ENCODE data around the gene EFCAB8. TPM values are rescaled to one million over a fixed set of nuclear protein-coding genes. Genes with fewer than 3 reads are reported as not detected.
"Not testable (repeated sequence)": the region's sequence is repeated elsewhere in the genome, so short reads cannot be mapped to it uniquely, and the experiment has no call there.

The EFCAB8 gene
- polyA plus RNA-seq, 1 donor: 0.24 TPM

GRCh38 chr20:32911355-32911754 lies 52.6 kb downstream of the EFCAB8 start:
- no peak for DNase-seq (ENCODE audit: low read depth)

- no peak for DNase-seq (ENCODE audit: low read depth)
These were observed 54.0 kb downstream of the EFCAB8 start for GRCh38 chr20:32912688-32913087.

- DNase-seq (ENCODE audit: low read depth): no peak
These were observed 55.3 kb downstream of the EFCAB8 start for GRCh38 chr20:32914031-32914430.

DNA sequence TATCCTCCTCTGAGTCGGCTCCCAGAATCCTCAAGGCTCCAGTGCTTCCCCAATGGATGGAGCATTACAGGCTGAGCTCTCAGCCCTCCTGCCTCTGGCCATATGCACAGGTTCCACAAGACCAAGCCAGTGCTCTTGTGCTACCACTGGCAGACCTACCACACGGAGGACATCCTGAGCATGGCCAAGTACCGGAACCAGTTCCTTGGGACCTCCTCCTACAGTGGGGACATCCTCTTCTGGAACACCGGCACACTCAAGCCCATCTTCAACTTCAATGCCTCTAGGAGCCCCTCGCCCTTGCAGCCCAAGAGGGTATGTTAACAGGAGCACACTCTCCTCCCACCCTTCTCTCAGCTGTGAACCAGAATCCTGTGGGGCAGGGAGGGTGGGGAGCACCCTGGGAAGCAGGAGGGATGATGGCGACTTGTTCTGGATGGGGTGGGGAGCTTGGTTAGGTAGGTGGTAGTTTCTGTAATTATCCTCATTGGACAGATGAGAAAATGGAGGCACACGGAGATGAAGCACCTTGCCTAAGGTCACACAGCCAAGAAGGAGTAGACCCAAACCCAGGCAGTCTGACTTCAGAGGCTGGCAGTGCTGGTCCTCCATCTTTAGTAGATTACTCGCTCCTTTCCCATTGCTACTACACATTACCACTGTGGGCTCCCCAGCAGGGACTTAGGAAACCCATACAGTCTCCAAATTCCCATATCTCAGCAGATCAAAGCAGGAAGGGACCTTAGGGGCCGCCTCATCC lies 58.6 kb downstream of the EFCAB8 start:
- no peak for DNase-seq (ENCODE audit: low read depth)

DNA sequence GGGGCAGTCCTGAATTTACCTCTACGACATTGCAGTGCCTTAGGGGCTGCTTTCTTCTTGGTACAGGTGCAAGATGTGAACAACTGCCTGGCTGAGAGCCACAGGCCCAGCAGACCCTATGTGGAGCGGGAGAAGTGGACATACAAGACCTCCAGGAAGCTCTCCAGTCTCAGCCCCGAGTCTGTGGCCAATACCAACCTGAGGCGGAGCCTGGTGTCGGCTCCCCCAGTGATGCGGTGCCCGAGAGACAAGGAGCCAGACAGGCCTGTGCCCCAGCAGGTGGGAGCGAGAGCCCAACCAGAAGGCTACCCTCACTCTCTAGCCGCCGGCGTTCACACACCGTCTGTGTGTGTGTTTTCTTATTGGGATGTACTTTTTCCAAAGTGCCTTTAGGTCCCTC lies 59.6 kb downstream of the EFCAB8 start:
- DNase-seq (ENCODE audit: low read depth): no peak

DNA sequence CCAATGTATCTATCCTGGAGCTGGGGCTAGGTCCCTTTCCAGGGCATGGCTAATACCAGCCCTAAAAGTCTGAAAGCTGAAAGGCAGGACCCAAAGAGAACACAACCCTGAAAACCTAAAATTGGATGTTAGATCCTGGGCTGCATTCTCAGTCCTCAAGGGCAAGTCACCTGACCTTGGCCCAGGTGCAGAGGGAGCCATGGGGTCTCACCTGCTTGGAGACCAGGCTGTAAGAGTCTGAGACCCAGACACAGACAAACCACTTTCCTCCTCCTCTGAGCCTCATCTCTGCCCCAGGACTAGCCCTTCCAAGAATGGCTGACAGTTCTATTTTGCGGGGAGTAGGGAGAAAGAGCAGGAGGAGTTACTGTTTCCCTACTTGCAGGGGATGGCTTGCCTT lies 60.0 kb downstream of the EFCAB8 start:
- DNase-seq (ENCODE audit: low read depth): no peak

- no peak for DNase-seq (ENCODE audit: low read depth)
These were observed 61.3 kb downstream of the EFCAB8 start for GRCh38 chr20:32920066-32920465.

- DNase-seq (ENCODE audit: low read depth): no peak
These were observed 62.0 kb downstream of the EFCAB8 start for GRCh38 chr20:32920530-32921298.

DNA sequence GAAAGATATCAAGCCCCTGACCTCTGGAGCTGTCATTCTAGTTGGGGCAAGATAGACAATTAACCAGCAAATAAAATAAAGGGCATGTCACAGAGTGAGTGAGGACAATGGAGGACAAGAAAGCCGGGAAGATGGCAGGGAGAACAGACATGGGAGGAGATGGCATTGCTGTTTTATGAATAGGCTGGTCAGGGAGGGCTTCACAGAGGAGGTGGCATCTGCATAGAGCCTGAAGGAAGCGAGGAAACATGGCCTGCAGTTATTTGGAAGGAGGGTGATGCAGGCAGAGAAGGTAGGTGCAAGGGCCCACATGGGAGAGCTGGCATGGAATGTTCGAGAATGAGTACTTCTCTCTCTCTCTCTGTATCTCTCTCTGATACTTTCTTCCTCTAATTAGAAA lies 63.7 kb downstream of the EFCAB8 start:
- DNase-seq (ENCODE audit: low read depth): no peak

GRCh38 chr20:32924781-32925180 lies 66.1 kb downstream of the EFCAB8 start:
- no peak for DNase-seq (ENCODE audit: low read depth)

DNA sequence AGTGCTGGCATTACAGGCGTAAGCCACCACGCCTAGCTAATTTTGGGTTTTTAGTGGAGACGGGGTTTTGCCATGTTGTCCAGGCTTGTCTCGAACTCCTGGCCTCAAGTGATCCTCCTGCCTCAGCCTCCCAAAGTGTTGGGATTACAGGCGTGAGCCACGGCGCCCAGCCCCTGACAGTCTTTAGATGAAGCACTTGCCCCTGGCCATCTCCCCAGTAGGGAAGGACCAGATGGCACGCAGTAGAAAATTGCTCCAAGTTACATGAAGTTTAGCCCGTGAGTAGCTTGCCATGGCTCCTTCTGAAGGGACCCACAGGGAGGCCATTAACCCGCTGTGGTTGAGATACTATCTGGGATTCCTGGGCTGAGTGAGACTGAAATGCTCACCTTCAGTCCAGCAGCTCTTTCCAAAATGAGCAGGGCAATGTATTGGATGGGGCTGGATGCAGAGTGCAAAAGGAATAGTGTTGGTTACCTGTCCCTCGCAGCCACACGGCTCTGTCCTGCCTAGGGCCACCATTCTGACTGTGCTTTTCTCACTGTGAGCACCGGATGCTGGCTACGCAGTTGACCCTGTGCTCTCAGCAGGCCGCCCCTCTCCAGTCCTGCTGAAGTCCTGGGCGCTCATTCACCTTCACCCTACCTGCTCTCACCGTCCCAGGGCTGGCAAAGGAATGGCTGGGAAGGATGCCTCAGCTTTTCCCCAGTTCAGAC lies 66.9 kb downstream of the EFCAB8 start:
- no peak for DNase-seq (ENCODE audit: low read depth)

DNA sequence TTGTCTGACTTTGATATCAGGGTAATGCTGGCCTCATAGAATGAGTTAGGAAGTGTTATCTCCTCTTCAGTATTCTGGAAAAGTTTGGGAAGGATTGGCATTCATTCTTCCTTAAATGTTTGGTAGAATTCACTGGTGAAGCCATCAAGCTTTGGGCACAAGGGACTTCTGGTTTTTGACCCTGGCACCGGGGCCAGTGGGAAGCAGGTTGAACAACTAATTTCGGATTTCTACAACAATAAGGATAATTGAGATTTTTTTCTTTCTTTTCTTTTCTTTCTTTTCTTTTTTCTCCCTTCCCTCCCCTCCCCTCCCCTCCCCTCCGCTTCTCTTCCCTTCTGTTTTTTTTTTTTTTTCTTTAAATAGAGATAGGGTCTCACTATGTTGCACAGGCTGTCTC lies 70.4 kb downstream of the EFCAB8 start:
- DNase-seq (ENCODE audit: low read depth): no peak

DNA sequence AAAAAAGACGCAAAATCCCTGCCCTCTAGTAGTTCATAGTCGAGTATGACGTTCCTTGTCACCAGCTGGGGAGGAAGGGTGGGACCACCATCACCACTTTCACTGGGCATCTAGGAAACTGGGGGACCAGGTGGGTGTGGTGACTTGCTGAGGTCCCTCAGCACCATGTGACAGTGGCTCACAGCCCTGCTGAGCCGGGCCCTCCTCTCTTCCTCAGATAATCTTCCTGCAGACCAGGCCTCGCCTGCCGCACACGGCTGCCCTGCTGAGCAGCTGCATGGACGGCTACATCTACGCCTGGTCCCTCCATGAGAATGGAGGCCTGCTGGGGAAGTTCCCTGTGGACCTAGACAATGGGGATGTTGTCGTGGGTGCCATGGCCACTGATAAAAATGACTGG lies 71.5 kb downstream of the EFCAB8 start:
- DNase-seq (ENCODE audit: low read depth): no peak

DNA sequence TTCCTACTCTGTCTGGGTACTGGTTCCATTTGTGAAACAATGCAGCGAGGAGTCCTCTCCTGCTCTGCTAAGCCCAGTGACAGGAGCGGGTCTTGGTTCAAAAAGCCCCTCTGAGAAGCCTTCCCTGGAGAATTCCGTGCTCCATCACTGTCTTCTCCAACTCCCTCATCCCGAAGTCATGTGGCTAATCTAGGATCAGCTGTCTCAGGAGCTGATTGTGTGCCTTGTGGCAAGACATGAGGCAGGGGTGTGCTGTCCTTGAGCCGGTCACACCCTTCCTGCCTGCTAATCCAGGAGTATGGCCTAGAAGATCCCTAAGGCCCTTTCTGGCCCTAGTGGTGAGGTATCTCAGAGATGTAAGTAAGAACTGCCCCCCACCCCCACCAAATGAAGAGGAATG lies 72.0 kb downstream of the EFCAB8 start:
- no peak for DNase-seq (ENCODE audit: low read depth)

GRCh38 chr20:32934580-32934979 lies 75.9 kb downstream of the EFCAB8 start:
- DNase-seq (ENCODE audit: low read depth): no peak

DNA sequence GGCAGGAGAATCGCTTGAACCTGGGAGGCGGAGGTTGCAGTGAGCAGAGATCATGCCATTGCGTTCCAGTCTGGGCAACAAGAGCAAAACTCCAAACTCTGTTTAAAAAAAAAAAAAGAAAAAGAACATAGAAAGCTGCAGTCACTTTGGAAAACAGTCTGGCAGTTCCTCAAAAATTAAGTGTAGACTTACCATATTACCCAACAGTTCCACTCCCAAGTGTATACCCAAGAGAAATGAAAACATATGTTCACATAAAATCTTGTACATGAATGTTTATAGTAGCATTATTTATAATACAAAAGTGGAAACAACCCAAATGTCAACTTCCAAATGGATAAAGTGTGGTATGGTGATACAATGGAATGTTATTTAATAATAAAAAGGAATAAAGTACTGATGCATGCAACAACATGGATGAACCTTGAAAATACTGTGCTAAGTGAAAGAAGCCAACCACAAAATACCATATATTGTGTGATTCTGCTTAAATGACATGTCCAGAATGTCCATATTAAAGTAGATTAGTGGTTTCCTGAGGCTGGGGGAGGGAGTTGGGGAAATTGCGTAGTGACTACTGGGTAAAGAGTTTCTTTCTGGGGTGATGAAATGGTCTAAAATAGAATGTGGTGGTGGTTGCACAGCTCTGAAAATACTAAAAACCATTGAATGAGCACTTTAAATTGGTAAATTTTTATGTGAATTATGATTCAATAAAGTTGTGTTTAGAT lies 82.6 kb downstream of the EFCAB8 start:
- no peak for DNase-seq (ENCODE audit: low read depth)

GRCh38 chr20:32943490-32944052 lies 84.8 kb downstream of the EFCAB8 start:
- no peak for DNase-seq (ENCODE audit: low read depth)

GRCh38 chr20:32945710-32946221 lies 87.0 kb downstream of the EFCAB8 start:
- no peak for DNase-seq (ENCODE audit: low read depth)

GRCh38 chr20:32946629-32947028 lies 87.9 kb downstream of the EFCAB8 start:
- DNase-seq (ENCODE audit: low read depth): no peak

DNA sequence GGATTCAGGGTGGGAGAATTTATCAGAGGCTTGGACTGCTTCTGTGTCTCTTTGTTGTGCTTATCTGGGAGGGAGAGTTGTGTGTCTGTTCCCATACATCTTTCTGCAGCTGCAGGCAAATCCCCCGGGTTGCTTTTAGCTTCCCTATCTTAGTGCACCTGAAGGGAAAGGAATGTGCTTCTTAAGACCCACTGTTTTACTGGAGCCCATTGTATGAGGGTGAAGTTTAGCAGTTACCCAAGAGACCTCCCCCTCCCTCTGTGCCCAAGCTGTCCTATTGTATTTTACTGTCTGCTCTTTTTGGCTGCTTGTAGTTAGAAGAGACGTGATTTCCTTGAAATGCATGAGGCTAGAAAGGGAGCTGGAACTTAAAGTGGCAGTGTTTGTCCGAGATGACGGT lies 91.8 kb downstream of the EFCAB8 start:
- DNase-seq (ENCODE audit: low read depth): not testable (repeated sequence)

DNA sequence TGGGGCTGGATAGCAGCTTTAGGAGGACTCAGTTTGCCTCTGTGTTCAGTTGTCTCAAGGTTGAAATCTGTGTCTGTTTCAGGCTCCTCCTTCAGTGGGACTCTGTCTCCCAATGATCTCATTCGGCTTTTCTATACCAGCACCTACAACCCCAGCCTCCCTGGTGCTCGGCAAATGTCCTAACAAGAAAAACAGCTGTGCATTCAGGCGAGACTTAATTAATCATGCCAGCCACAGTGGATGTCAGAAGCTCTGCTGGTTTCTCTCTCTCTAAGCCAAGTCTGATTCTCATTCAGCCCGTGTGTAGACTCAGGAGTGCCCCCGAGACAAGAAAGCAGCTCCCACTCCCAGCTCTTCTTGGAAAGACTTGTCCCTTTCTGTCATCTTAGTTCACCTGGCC lies 98.7 kb downstream of the EFCAB8 start:
- no peak for DNase-seq (ENCODE audit: low read depth)

All from forelimb muscle (tissue), 1 donor.